Central memory CD8-positive, alpha-beta T cell (primary cell): ENCODE results near the gene CCL22.

Experiments
- ATAC-seq: fragments of 150-1000 bp; cut with Tn5 transposase; replicated peaks from 2 replicates; pipeline ENCODE4 v1.10.0; 2022; ENCODE audit warnings: mild to moderate bottlenecking, moderate FRiP score, moderate number of reproducible peaks; ENCODE audit not compliant: poor library complexity, severe bottlenecking; ENCODE audit errors: extremely low read depth
- DNase-seq, 2 donors: peaks; one replicate each; pipeline ENCODE4 v3.0.0; 2021; ENCODE audit warnings: low spot score in 2 of 2
- H3K27ac Mint-ChIP-seq: one replicate; pipeline ENCODE4 v1.8.0; 2022; ENCODE audit warnings: low read depth, mild to moderate bottlenecking, moderate library complexity, mixed read lengths
- H3K27me3 Mint-ChIP-seq: one replicate; pipeline ENCODE4 v1.8.0; 2022; ENCODE audit warnings: mixed read lengths
- H3K36me3 Mint-ChIP-seq: one replicate; pipeline ENCODE4 v1.8.0; 2022; ENCODE audit warnings: mild to moderate bottlenecking, moderate library complexity, mixed read lengths; ENCODE audit not compliant: insufficient read depth
- H3K4me1 Mint-ChIP-seq: one replicate; pipeline ENCODE4 v1.8.0; 2022; ENCODE audit warnings: mixed read lengths
- H3K4me3 Mint-ChIP-seq: one replicate; pipeline ENCODE4 v1.8.0; 2022; ENCODE audit warnings: mild to moderate bottlenecking, moderate library complexity, mixed read lengths
- H3K9me3 Mint-ChIP-seq: one replicate; pipeline ENCODE4 v1.8.0; 2022; ENCODE audit warnings: mixed read lengths

CCL22 gene

GRCh38 chr16:57383276-57384247 lies 25.0 kb downstream of the CCL22 start:
- ATAC-seq (no peak), DNase-seq (no peak)
- Mint-ChIP-seq H3K36me3 (no peaks in the 10 kb centered on the region), H3K4me3 (no peak overlapping the region), H3K9me3 (no peaks in the 10 kb centered on the region), H3K4me1 (no peaks in the 10 kb centered on the region), H3K27ac (no peak overlapping the region), H3K27me3 (no peaks in the 10 kb centered on the region)

GRCh38 chr16:57384248-57385070 lies 25.9 kb downstream of the CCL22 start:
- H3K27ac Mint-ChIP-seq: no peak overlapping the region
- no peak overlapping the region for H3K4me3 Mint-ChIP-seq
- no peak for DNase-seq
- no peaks in the 10 kb centered on the region for H3K36me3 Mint-ChIP-seq
- ATAC-seq: no peak
- H3K27me3 Mint-ChIP-seq: no peaks in the 10 kb centered on the region
- H3K9me3 Mint-ChIP-seq: no peaks in the 10 kb centered on the region
- no peaks in the 10 kb centered on the region for H3K4me1 Mint-ChIP-seq

- Mint-ChIP-seq H3K36me3 (no peaks in the 10 kb centered on the region), H3K27ac (no peak overlapping the region), H3K27me3 (no peaks in the 10 kb centered on the region), H3K4me1 (no peaks in the 10 kb centered on the region), H3K4me3 (no peak overlapping the region), H3K9me3 (no peaks in the 10 kb centered on the region)
- DNase-seq (no peak), ATAC-seq (no peak)
These were observed 26.5 kb downstream of the CCL22 start for GRCh38 chr16:57385083-57385482.

GRCh38 chr16:57386381-57386951 lies 27.9 kb downstream of the CCL22 start:
- DNase-seq: no peak
- no peak overlapping the region for H3K27ac Mint-ChIP-seq
- H3K9me3 Mint-ChIP-seq: no peaks in the 10 kb centered on the region
- no peak overlapping the region for H3K4me3 Mint-ChIP-seq
- no peaks in the 10 kb centered on the region for H3K36me3 Mint-ChIP-seq
- no peak for ATAC-seq
- H3K27me3 Mint-ChIP-seq: no peaks in the 10 kb centered on the region
- H3K4me1 Mint-ChIP-seq: no peaks in the 10 kb centered on the region

GRCh38 chr16:57387598-57388354 lies 29.2 kb downstream of the CCL22 start:
- Mint-ChIP-seq H3K36me3 (no peaks in the 10 kb centered on the region), H3K9me3 (no peaks in the 10 kb centered on the region), H3K27ac (no peak overlapping the region), H3K4me3 (no peak overlapping the region), H3K27me3 (no peaks in the 10 kb centered on the region), H3K4me1 (no peaks in the 10 kb centered on the region)
- ATAC-seq (no peak), DNase-seq (no peak)

GRCh38 chr16:57388359-57389086 lies 29.9 kb downstream of the CCL22 start:
- Mint-ChIP-seq H3K4me3 (no peak overlapping the region), H3K4me1 (no peaks in the 10 kb centered on the region), H3K27ac (no peak overlapping the region), H3K9me3 (no peaks in the 10 kb centered on the region), H3K27me3 (no peaks in the 10 kb centered on the region), H3K36me3 (no peaks in the 10 kb centered on the region)
- DNase-seq (no peak), ATAC-seq (no peak)

- no peaks in the 10 kb centered on the region for H3K4me1 Mint-ChIP-seq
- ATAC-seq (no peak), DNase-seq (no peak)
- no peaks in the 10 kb centered on the region for H3K36me3 Mint-ChIP-seq
- no peaks in the 10 kb centered on the region for H3K9me3 Mint-ChIP-seq
- no peak overlapping the region for H3K27ac Mint-ChIP-seq
- H3K27me3 Mint-ChIP-seq: no peaks in the 10 kb centered on the region
- no peak overlapping the region for H3K4me3 Mint-ChIP-seq
These were observed 30.5 kb downstream of the CCL22 start for GRCh38 chr16:57389087-57389468.

GRCh38 chr16:57390636-57391295 lies 32.2 kb downstream of the CCL22 start:
- no peak overlapping the region for H3K27ac Mint-ChIP-seq
- no peaks in the 10 kb centered on the region for H3K9me3 Mint-ChIP-seq
- no peaks in the 10 kb centered on the region for H3K4me1 Mint-ChIP-seq
- DNase-seq (no peak), ATAC-seq (no peak)
- no peaks in the 10 kb centered on the region for H3K27me3 Mint-ChIP-seq
- no peak overlapping the region for H3K4me3 Mint-ChIP-seq
- no peaks in the 10 kb centered on the region for H3K36me3 Mint-ChIP-seq

GRCh38 chr16:57391300-57391699 lies 32.7 kb downstream of the CCL22 start:
- Mint-ChIP-seq H3K4me3 (no peak overlapping the region), H3K4me1 (no peaks in the 10 kb centered on the region), H3K9me3 (no peaks in the 10 kb centered on the region), H3K36me3 (no peaks in the 10 kb centered on the region), H3K27me3 (peaks cover 4% of the 10 kb centered on the region), H3K27ac (no peak overlapping the region)
- DNase-seq: no peak
- ATAC-seq: no peak

GRCh38 chr16:57391708-57392107 lies 33.1 kb downstream of the CCL22 start:
- Mint-ChIP-seq H3K36me3 (no peaks in the 10 kb centered on the region), H3K27me3 (peaks cover 8% of the 10 kb centered on the region), H3K4me1 (no peaks in the 10 kb centered on the region), H3K4me3 (no peak overlapping the region), H3K9me3 (no peaks in the 10 kb centered on the region), H3K27ac (no peak overlapping the region)
- DNase-seq (no peak), ATAC-seq (no peak)

GRCh38 chr16:57392694-57393093 lies 34.1 kb downstream of the CCL22 start:
- Mint-ChIP-seq H3K9me3 (no peaks in the 10 kb centered on the region), H3K27ac (no peak overlapping the region), H3K36me3 (no peaks in the 10 kb centered on the region), H3K27me3 (peaks cover 12% of the 10 kb centered on the region), H3K4me3 (no peak overlapping the region), H3K4me1 (no peaks in the 10 kb centered on the region)
- no peak for ATAC-seq
- DNase-seq: no peak
